ENCODE results near the gene PVALEF.
"Not testable (repeated sequence)": the region's sequence is repeated elsewhere in the genome, so short reads cannot be mapped to it uniquely, and the experiment has no call there.

Gene PVALEF

GRCh38 chr17:81142301-81143199, 22.8 kb upstream of the PVALEF start:
- peak; percentile 67 for TF ChIP-seq CTCF (IDR thresholded peaks at IDR 0.05; ENCODE audit: low read depth, low read length)
- no peak overlapping the region for H3K4me3 ChIP-seq (ENCODE audit: low read depth, low read length)

GRCh38 chr17:81143200-81143527, 22.1 kb upstream of the PVALEF start:
- TF ChIP-seq CTCF (IDR thresholded peaks at IDR 0.05; ENCODE audit: low read depth, low read length): no peak
- no peak overlapping the region for H3K4me3 ChIP-seq (ENCODE audit: low read depth, low read length)

GRCh38 chr17:81143717-81144422, 21.4 kb upstream of the PVALEF start:
- TF ChIP-seq CTCF (IDR thresholded peaks at IDR 0.05; ENCODE audit: low read depth, low read length): no peak
- no peak overlapping the region for H3K4me3 ChIP-seq (ENCODE audit: low read depth, low read length)

- no peak overlapping the region for H3K4me3 ChIP-seq (ENCODE audit: low read depth, low read length)
- no peak for TF ChIP-seq CTCF (IDR thresholded peaks at IDR 0.05; ENCODE audit: low read depth, low read length)
Measured at GRCh38 chr17:81144423-81144781, 20.9 kb upstream of the PVALEF start.

- not testable (repeated sequence) for H3K4me3 ChIP-seq (ENCODE audit: low read depth, low read length)
Measured at GRCh38 chr17:81146208-81146607, 19.1 kb upstream of the PVALEF start.

- H3K4me3 ChIP-seq (ENCODE audit: low read depth, low read length): no peak overlapping the region
- TF ChIP-seq CTCF (IDR thresholded peaks at IDR 0.05; ENCODE audit: low read depth, low read length): no peak
Measured at GRCh38 chr17:81147701-81148100, 17.6 kb upstream of the PVALEF start.

- H3K4me3 ChIP-seq (ENCODE audit: low read depth, low read length): no peak overlapping the region
- TF ChIP-seq CTCF (IDR thresholded peaks at IDR 0.05; ENCODE audit: low read depth, low read length): no peak
Measured at GRCh38 chr17:81148571-81148970, 16.7 kb upstream of the PVALEF start.

Measured in WI38 (cell line).